Stomach (tissue), 9 donors: ENCODE data around the gene GPC5. TPM values are rescaled to one million over a fixed set of nuclear protein-coding genes. Genes with fewer than 3 reads are reported as not detected.

Source experiments
- DNase-seq, 2 donors: peaks; one replicate each; pipeline versions ENCODE4 v3.0.0 to v3.0.0-alpha.2; 2013 to 2019
- H3K27ac ChIP-seq, 5 donors: fragments of 200-600 bp in 4 of 5; sonication (generic) in 4 of 5; one replicate each; pipeline ENCODE4 v1.5.1; 2013 to 2019; ENCODE audit warnings: mild to moderate bottlenecking in 1 of 5, moderate library complexity in 1 of 5
- H3K27me3 ChIP-seq, 3 donors: fragments of 200-600 bp; sonication (generic); one replicate each; pipeline ENCODE4 v1.5.1; 2017 to 2019; ENCODE audit warnings: mixed run types in 1 of 3
- H3K36me3 ChIP-seq, 4 donors: fragments of 200-600 bp; sonication (generic); 1 replicate in 3 of 4; 2 replicates in 1 of 4; pipeline ENCODE4 v1.5.1; 2016 to 2019
- H3K4me1 ChIP-seq, 4 donors: fragments of 200-600 bp; sonication (generic); one replicate each; pipeline ENCODE4 v1.5.1; 2016 to 2019
- H3K4me3 ChIP-seq, 4 donors: fragments of 200-600 bp; sonication (generic) in 3 of 4; one replicate each; pipeline ENCODE4 v1.5.1; 2016 to 2019; ENCODE audit warnings: mild to moderate bottlenecking in 1 of 4
- H3K9me3 ChIP-seq, 4 donors: fragments of 200-600 bp; sonication (generic); one replicate each; pipeline ENCODE4 v1.5.1; 2016 to 2019
- CTCF ChIP-seq, 7 experiments: fragments of 450-650 bp in 4 of 7; fragments of 200-600 bp in 3 of 7; sonication (generic) in 3 of 7; IDR thresholded peaks; one replicate each; pipeline ENCODE4 v1.5.1; 2016 to 2019; ENCODE audit warnings: antibody characterized with exemption in 7 of 7, control low read depth in 2 of 7, mild to moderate bottlenecking in 1 of 7
- EP300 ChIP-seq: sonication (generic); formaldehyde crosslinking; IDR thresholded peaks from one replicate; pipeline ENCODE4 v1.6.1; 2017; ENCODE audit warnings: antibody characterized with exemption
- POLR2A ChIP-seq, 4 donors: fragments of 450-650 bp; IDR thresholded peaks; one replicate each; pipeline ENCODE4 v1.6.1; 2016; ENCODE audit warnings: antibody characterized with exemption in 4 of 4, control low read depth in 2 of 4, mild to moderate bottlenecking in 1 of 4, moderate library complexity in 1 of 4
- POLR2AphosphoS5 ChIP-seq, 3 donors: sonication (generic); formaldehyde crosslinking; IDR thresholded peaks; one replicate each; pipeline ENCODE4 v1.6.1; 2016; ENCODE audit warnings: antibody characterized with exemption in 3 of 3
- WGBS, 5 donors: extraction: QIAGEN DNeasy Blood & Tissue Kit in 3 of 5; methylation state at CpG; one replicate each; pipeline versions ENCODE4 v1.1.5 to v1.1.7; 2013 to 2018; 5-methylcytosine and 5-hydroxymethylcytosine counted together
- intact Hi-C: fragments of 100-400 bp; cut with DNase I; formaldehyde crosslinking; loops from one replicate; pipeline ENCODE4 v1.15.1; 2023; ENCODE audit warnings: low total_unique reads
- polyA plus RNA-seq, 3 donors: library from polyadenylated mRNA; stranded (reverse); fragments of 200-250 nt; gene quantifications; one replicate each; pipeline ENCODE4 v1.2.3, GENCODE V29; 2013
- total RNA-seq, 5 donors: library from RNA; depleted of rRNA; stranded (reverse); fragments of >200 nt; gene quantifications; one replicate each; pipeline versions ENCODE4 v1.1.0 to v1.2.3, GENCODE V29; 2014 to 2016
- donor health status: healthy with polysubstance abuse.
- donor health status: Bipolar disorder and iron deficiency.
- donor health status: healthy.

Gene GPC5
- total and polyA plus RNA-seq, 8 donors, result 0.87 to 2.8 TPM; not detected in 6

- WGBS, 5 donors, result 29 to 48% (median 42%) methylated on average over 3 of the region's 3 CpGs
- DNase-seq, result peak in 1 of 2 donors; percentile 5
- Histone ChIP-seq H3K4me1 (no peaks in the 10 kb centered on the region), H3K36me3 (no peaks in the 10 kb centered on the region), H3K27ac (no peak overlapping the region), H3K4me3 (no peak overlapping the region), H3K27me3 (no peaks in the 10 kb centered on the region), H3K9me3 (peaks cover 0 to 6% (median 0%) of the 10 kb centered on the region in 4 donors)
- intact Hi-C loops, result no loop called here
- TF ChIP-seq POLR2A (IDR thresholded peaks at IDR 0.05) (no peak), POLR2AphosphoS5 (IDR thresholded peaks at IDR 0.05) (no peak), CTCF (IDR thresholded peaks at IDR 0.05) (no peak), EP300 (no peak)
Measured at GRCh38 chr13:91609353-91609752, 210.9 kb downstream of the GPC5 start.

GRCh38 chr13:91618315-91618714 is 219.9 kb downstream of the GPC5 start:
- WGBS, 5 donors, result 54 to 81% (median 59%) methylated on average over 3 of the region's 3 CpGs
- no peak overlapping the region for H3K27ac ChIP-seq
- intact Hi-C loops, result no loop called here
- no peaks in the 10 kb centered on the region for H3K4me1 ChIP-seq
- no peaks in the 10 kb centered on the region for H3K27me3 ChIP-seq
- H3K36me3 ChIP-seq, result no peaks in the 10 kb centered on the region
- no peaks in the 10 kb centered on the region for H3K9me3 ChIP-seq
- DNase-seq, result no peak
- TF ChIP-seq EP300 (no peak), POLR2A (IDR thresholded peaks at IDR 0.05) (no peak), CTCF (IDR thresholded peaks at IDR 0.05) (no peak), POLR2AphosphoS5 (IDR thresholded peaks at IDR 0.05) (no peak)
- no peak overlapping the region for H3K4me3 ChIP-seq

- 56 to 67% (median 59%) methylated on average over 2 of the region's 2 CpGs for WGBS, 5 donors
- no peak for TF ChIP-seq POLR2A (IDR thresholded peaks at IDR 0.05)
- no peak for TF ChIP-seq CTCF (IDR thresholded peaks at IDR 0.05)
- no peak for TF ChIP-seq POLR2AphosphoS5 (IDR thresholded peaks at IDR 0.05)
- no peak for TF ChIP-seq EP300
- Histone ChIP-seq H3K27ac (no peak overlapping the region), H3K9me3 (no peaks in the 10 kb centered on the region), H3K36me3 (no peaks in the 10 kb centered on the region), H3K27me3 (no peaks in the 10 kb centered on the region), H3K4me3 (no peak overlapping the region), H3K4me1 (no peaks in the 10 kb centered on the region)
- DNase-seq, result no peak
- intact Hi-C loops, result no loop called here
Measured at GRCh38 chr13:91620670-91621141, 222.3 kb downstream of the GPC5 start.

- no peaks in the 10 kb centered on the region for H3K4me1 ChIP-seq
- TF ChIP-seq EP300, result no peak
- TF ChIP-seq POLR2A (IDR thresholded peaks at IDR 0.05), result no peak
- no peak for TF ChIP-seq POLR2AphosphoS5 (IDR thresholded peaks at IDR 0.05)
- H3K27ac ChIP-seq, result no peak overlapping the region
- intact Hi-C loops, result no loop called here
- DNase-seq, result no peak
- no peaks in the 10 kb centered on the region for H3K9me3 ChIP-seq
- H3K4me3 ChIP-seq, result no peak overlapping the region
- 59 to 84% (median 73%) methylated on average over 3 of the region's 3 CpGs for WGBS, 5 donors
- no peaks in the 10 kb centered on the region for H3K27me3 ChIP-seq
- no peaks in the 10 kb centered on the region for H3K36me3 ChIP-seq
Measured at GRCh38 chr13:91621161-91621560, 222.7 kb downstream of the GPC5 start.

GRCh38 chr13:91621963-91622362 is 223.5 kb downstream of the GPC5 start:
- Histone ChIP-seq H3K27ac (no peak overlapping the region), H3K9me3 (no peaks in the 10 kb centered on the region), H3K4me3 (no peak overlapping the region), H3K27me3 (no peaks in the 10 kb centered on the region), H3K36me3 (no peaks in the 10 kb centered on the region), H3K4me1 (no peaks in the 10 kb centered on the region)
- DNase-seq, result no peak
- intact Hi-C loops, result no loop called here
- TF ChIP-seq CTCF (IDR thresholded peaks at IDR 0.05) (no peak), EP300 (no peak), POLR2AphosphoS5 (IDR thresholded peaks at IDR 0.05) (no peak), POLR2A (IDR thresholded peaks at IDR 0.05) (no peak)
- 69 to 100% (median 94%) methylated on average over 1 of the region's 1 CpG for WGBS, 5 donors
